Natural killer cell (primary cell): ENCODE measurements around the gene ZDBF2. TPM values are rescaled to one million over a fixed set of nuclear protein-coding genes. Genes with fewer than 3 reads are reported as not detected.
"Not testable (repeated sequence)": the region's sequence is repeated elsewhere in the genome, so short reads cannot be mapped to it uniquely, and the experiment has no call there.

Experiments
- ATAC-seq, 3 donors: fragments of 150-1000 bp in 2 of 3; fragments of 200-7000 bp in 1 of 3; cut with Tn5 transposase; 1 replicate in 1 of 3; 2 replicates in 2 of 3; pipeline ENCODE4 v1.10.0; 2021; ENCODE audit warnings: mild to moderate bottlenecking in 2 of 3, moderate library complexity in 2 of 3
- DNase-seq, 2 donors: peaks; one replicate each; pipeline versions ENCODE4 v3.0.0 to v3.0.0-alpha.2; 2013 to 2021; ENCODE audit warnings: mixed read lengths in 1 of 2
- H3K27ac ChIP-seq: one replicate; pipeline ENCODE4 v1.5.1; 2013; ENCODE audit warnings: mild to moderate bottlenecking, low read length
- H3K27me3 ChIP-seq: one replicate; pipeline ENCODE4 v1.6.1; 2013; ENCODE audit warnings: low read length; ENCODE audit not compliant: control insufficient read depth, insufficient read depth
- H3K36me3 ChIP-seq: one replicate; pipeline ENCODE4 v1.6.1; 2013; ENCODE audit warnings: low read length; ENCODE audit not compliant: control insufficient read depth, insufficient read depth
- H3K4me1 ChIP-seq: one replicate; pipeline ENCODE4 v1.6.1; 2013; ENCODE audit warnings: low read length; ENCODE audit not compliant: control insufficient read depth, insufficient read depth
- H3K4me3 ChIP-seq: one replicate; pipeline ENCODE4 v1.5.1; 2013; ENCODE audit warnings: low read length
- H3K9me3 ChIP-seq: one replicate; pipeline ENCODE4 v1.6.1; 2013; ENCODE audit warnings: low read length; ENCODE audit not compliant: control insufficient read depth, insufficient read depth
- H3K27ac Mint-ChIP-seq, 2 donors: one replicate each; pipeline ENCODE4 v1.8.0; 2022; ENCODE audit warnings: mild to moderate bottlenecking in 2 of 2, mixed read lengths in 2 of 2, moderate library complexity in 1 of 2
- H3K27me3 Mint-ChIP-seq, 2 donors: one replicate each; pipeline ENCODE4 v1.8.0; 2022; ENCODE audit warnings: low read depth in 2 of 2, mixed read lengths in 2 of 2
- H3K36me3 Mint-ChIP-seq: one replicate; pipeline ENCODE4 v1.8.0; 2022; ENCODE audit warnings: mixed read lengths
- H3K4me1 Mint-ChIP-seq, 2 donors: one replicate each; pipeline ENCODE4 v1.8.0; 2022; ENCODE audit warnings: mixed read lengths in 2 of 2
- H3K4me3 Mint-ChIP-seq: one replicate; pipeline ENCODE4 v1.8.0; 2022; ENCODE audit warnings: mild to moderate bottlenecking, moderate library complexity, mixed read lengths
- H3K9me3 Mint-ChIP-seq, 2 donors: one replicate each; pipeline ENCODE4 v1.8.0; 2022; ENCODE audit warnings: mixed read lengths in 2 of 2
- WGBS: methylation state at CpG from one replicate; pipeline ENCODE4 v1.1.7; 2013; ENCODE audit warnings: missing lambda C conversion rate; ENCODE audit not compliant: insufficient coverage; 5-methylcytosine and 5-hydroxymethylcytosine counted together
- intact Hi-C: fragments of 100-400 bp; cut with micrococcal nuclease; formaldehyde crosslinking; loops from one replicate; pipeline ENCODE4 v1.14.2; 2022
- total RNA-seq, 4 donors: library from RNA; stranded (reverse); fragments of 120-200 nt in 1 of 4; gene quantifications; one replicate each; pipeline versions ENCODE4 v1.2.3 to v1.2.4, GENCODE V29; 2013 to 2022
- TF ChIP-seq, protein P1 (sequence below): fragments of 200-600 bp; IDR thresholded peaks from one replicate; pipeline ENCODE4 v1.8.0; 2022; ENCODE audit warnings: antibody characterized with exemption

The ZDBF2 gene
- total RNA-seq, 3 donors from 2014 or later (not counting 1 experiment from before 2014, with no cell fraction given) = 2.1 to 8.4 (median 6.5) TPM

DNA sequence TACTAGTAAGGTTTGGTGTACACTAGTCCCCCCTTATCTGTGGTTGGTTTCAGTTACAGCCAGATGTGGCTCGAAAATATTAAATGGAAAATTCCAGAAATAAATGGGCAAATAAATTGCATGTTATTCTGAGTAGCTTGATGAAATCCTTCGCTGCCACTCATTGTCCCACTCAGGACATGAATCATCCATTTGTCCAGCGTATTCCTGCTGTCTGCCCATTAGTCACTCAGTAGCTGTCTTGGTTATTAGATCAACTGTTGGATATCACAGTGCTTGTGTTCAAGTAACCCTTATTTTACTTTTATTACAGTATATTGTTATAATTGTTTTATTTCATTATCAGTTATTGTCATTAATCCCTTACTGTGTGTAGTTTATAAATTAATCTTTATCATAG lies 21.7 kb downstream of the ZDBF2 start:
- Mint-ChIP-seq H3K4me1 (no peaks in the 10 kb centered on the region), H3K9me3 (no peaks in the 10 kb centered on the region), H3K27me3 (no peaks in the 10 kb centered on the region), H3K27ac (no peak overlapping the region), H3K4me3 (no peak overlapping the region), H3K36me3 (no peaks in the 10 kb centered on the region)
- no peaks in the 10 kb centered on the region for H3K4me1 ChIP-seq
- intact Hi-C loops = no loop called here
- WGBS = 98% methylated on average over 3 of the region's 3 CpGs
- H3K9me3 ChIP-seq = no peaks in the 10 kb centered on the region
- H3K4me3 ChIP-seq = no peak overlapping the region
- no peaks in the 10 kb centered on the region for H3K36me3 ChIP-seq
- no peaks in the 10 kb centered on the region for H3K27me3 ChIP-seq
- DNase-seq (no peak), ATAC-seq (no peak)
- TF ChIP-seq, protein P1, sequence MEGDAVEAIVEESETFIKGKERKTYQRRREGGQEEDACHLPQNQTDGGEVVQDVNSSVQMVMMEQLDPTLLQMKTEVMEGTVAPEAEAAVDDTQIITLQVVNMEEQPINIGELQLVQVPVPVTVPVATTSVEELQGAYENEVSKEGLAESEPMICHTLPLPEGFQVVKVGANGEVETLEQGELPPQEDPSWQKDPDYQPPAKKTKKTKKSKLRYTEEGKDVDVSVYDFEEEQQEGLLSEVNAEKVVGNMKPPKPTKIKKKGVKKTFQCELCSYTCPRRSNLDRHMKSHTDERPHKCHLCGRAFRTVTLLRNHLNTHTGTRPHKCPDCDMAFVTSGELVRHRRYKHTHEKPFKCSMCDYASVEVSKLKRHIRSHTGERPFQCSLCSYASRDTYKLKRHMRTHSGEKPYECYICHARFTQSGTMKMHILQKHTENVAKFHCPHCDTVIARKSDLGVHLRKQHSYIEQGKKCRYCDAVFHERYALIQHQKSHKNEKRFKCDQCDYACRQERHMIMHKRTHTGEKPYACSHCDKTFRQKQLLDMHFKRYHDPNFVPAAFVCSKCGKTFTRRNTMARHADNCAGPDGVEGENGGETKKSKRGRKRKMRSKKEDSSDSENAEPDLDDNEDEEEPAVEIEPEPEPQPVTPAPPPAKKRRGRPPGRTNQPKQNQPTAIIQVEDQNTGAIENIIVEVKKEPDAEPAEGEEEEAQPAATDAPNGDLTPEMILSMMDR = no peak
- no peak overlapping the region for H3K27ac ChIP-seq

DNA sequence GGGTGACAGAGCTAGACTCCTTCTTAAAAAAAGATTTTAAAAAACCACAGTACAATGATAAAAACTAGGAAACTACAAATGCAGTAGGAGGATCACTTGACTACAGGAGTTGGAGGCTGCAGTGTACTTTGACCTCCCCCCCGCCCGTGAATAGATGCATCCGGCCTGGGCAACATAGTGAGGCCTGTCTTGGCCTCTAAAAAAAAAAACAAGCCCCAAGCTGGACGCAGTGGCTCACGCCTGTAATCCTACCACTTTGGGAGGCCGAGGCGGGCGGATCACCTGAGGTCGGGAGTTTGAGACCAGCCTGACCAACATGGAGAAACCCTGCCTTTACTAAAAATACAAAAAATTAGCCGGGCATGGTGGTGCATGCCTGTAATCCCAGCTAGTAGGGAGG lies 25.1 kb downstream of the ZDBF2 start:
- 98% methylated on average over 10 of the region's 10 CpGs for WGBS
- H3K27ac Mint-ChIP-seq, H3K27me3 ChIP-seq, H3K9me3 Mint-ChIP-seq, H3K9me3 ChIP-seq, H3K4me1 ChIP-seq, H3K4me1 Mint-ChIP-seq, ATAC-seq, intact Hi-C loops, H3K27me3 Mint-ChIP-seq, H3K4me3 ChIP-seq, H3K36me3 Mint-ChIP-seq, H3K36me3 ChIP-seq, H3K27ac ChIP-seq, H3K4me3 Mint-ChIP-seq, DNase-seq: not testable (repeated sequence)

DNA sequence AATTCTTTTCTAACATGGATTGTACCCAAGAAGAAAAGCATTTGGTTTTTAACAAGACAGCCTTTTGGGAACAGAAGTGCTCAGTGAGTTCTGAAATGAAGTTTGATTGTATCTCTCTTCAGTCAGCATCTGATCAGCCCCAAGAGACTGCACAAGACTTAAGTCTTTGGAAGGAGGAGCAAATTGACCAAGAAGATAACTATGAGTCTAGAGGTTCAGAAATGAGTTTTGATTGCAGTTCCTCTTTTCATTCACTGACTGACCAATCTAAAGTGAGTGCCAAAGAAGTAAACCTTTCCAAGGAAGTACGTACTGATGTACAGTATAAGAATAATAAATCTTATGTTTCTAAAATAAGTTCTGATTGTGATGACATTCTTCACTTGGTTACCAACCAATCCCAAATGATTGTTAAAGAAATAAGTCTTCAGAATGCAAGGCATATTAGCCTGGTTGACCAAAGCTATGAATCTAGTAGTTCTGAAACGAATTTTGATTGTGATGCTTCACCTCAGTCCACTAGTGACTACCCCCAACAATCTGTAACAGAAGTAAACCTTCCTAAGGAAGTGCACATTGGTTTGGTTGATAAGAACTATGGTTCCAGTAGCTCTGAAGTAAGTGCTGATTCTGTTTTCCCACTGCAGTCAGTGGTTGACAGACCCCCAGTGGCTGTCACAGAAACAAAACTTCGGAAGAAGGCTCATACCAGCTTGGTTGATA lies 31.2 kb downstream of the ZDBF2 start:
- Mint-ChIP-seq H3K36me3 (no peaks in the 10 kb centered on the region), H3K27me3 (no peaks in the 10 kb centered on the region), H3K4me3 (no peak overlapping the region), H3K9me3 (peaks cover 3% of the 10 kb centered on the region in 2 donors), H3K4me1 (no peaks in the 10 kb centered on the region), H3K27ac (no peak overlapping the region)
- Histone ChIP-seq H3K4me3 (no peak overlapping the region), H3K27ac (no peak overlapping the region), H3K4me1 (no peaks in the 10 kb centered on the region), H3K27me3 (no peaks in the 10 kb centered on the region), H3K36me3 (no peaks in the 10 kb centered on the region), H3K9me3 (no peaks in the 10 kb centered on the region)
- TF ChIP-seq, protein P1 = no peak
- WGBS = 94% methylated on average over 1 of the region's 3 CpGs
- ATAC-seq (no peak), DNase-seq (no peak)
- intact Hi-C loops = no loop called here

DNA sequence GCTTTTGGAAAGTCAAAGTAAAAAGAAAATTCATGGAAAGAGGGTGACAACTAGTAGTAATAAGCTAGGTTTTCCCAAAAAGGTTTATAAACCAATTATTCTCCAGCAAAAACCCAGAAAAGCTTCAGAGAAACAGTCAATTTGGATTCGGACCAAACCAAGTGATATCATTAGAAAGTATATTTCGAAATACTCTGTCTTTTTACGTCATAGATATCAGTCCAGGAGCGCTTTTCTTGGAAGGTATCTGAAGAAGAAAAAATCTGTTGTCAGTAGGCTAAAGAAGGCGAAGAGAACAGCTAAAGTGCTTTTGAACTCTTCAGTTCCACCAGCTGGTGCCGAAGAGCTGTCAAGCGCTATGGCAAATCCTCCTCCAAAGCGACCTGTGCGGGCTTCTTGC lies 36.6 kb downstream of the ZDBF2 start:
- Mint-ChIP-seq H3K9me3 (peaks cover 3% of the 10 kb centered on the region in 2 donors), H3K27me3 (no peaks in the 10 kb centered on the region), H3K36me3 (no peaks in the 10 kb centered on the region), H3K27ac (no peak overlapping the region), H3K4me1 (no peaks in the 10 kb centered on the region), H3K4me3 (no peak overlapping the region)
- H3K27ac ChIP-seq = no peak overlapping the region
- TF ChIP-seq, protein P1 = no peak
- H3K27me3 ChIP-seq = no peaks in the 10 kb centered on the region
- no peaks in the 10 kb centered on the region for H3K36me3 ChIP-seq
- DNase-seq (no peak), ATAC-seq (no peak)
- H3K4me3 ChIP-seq = no peak overlapping the region
- H3K9me3 ChIP-seq = no peaks in the 10 kb centered on the region
- no peaks in the 10 kb centered on the region for H3K4me1 ChIP-seq
- intact Hi-C loops = no loop called here
- 87% methylated on average over 9 of the region's 9 CpGs for WGBS
